ENCODE data around the gene RBM17. TPM values are rescaled to one million over a fixed set of nuclear protein-coding genes. Genes with fewer than 3 reads are reported as not detected.

RBM17 gene, protein sequence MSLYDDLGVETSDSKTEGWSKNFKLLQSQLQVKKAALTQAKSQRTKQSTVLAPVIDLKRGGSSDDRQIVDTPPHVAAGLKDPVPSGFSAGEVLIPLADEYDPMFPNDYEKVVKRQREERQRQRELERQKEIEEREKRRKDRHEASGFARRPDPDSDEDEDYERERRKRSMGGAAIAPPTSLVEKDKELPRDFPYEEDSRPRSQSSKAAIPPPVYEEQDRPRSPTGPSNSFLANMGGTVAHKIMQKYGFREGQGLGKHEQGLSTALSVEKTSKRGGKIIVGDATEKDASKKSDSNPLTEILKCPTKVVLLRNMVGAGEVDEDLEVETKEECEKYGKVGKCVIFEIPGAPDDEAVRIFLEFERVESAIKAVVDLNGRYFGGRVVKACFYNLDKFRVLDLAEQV
- 111 to 123 TPM (median 114 TPM) in 5 replicates for total RNA-seq (2022; extraction: Qiagen RNA extraction)

DNA sequence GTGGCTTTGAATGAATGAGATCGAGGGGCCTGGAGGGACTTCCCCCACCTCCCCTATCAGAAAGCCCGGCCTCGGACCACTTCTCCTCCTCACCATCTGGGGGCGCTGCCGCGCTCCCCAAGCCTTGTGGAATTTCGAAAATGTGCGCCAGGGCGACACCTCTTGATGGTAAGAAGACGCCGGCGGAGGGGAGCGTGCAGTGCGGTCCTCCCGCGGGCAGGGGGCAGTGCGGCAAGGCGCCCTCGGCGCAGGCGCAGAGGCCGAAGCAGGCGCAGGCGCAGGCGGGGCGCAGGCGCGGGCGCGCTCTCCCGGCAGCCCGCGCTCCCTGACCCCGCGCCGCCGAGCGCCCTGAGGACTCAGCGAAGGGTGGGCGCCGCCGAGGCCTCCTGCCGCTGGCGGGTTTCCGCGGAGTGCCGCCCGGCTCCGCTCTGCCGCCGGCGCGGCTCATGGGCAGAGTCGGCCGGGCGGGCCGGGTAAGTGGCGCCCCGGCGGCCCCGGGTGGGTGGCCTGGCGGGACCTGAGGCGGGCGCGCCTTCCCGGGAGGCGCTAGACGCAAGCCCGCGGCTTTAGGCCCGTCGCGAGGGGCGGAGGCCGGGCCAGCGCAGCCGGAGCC is at the start of gene RBM17:
Gene RBM17 (plus strand): TSS at position 314 of the 613 bp plus-strand sequence. CDS start 8,032 bp downstream, outside the sequence.

DNA sequence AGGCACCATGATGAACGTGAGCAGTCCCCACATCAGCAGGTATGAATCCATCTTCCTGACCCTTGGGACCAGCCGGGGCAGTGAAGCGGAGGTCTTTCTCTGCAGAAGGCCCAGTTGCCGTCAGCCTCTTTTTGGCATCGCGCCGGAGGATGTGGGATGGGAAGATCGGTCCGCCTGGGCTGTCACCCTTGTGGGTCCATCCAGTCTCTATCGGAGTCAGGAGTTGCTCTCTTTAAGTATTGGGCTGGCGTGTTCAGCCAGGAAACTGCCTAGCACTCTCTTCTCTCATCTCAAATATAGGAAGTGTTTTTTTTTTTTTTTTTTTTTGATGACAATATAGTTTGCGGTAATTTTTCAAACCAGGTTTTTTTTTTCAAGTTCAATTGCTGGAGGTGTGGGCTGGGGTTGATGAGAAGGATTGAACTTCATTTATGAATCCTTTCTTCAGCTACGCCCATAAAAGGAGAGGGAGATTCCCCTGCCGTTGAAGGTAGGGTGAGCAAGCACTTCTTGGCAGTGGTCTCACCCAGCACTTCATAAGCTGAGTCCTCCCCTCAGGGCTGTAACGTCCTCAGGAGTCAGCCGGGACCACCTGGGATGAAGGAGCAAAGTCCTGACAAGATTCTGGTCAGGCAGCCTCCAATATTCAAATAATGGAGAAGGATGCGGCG is 26.6 kb upstream of the RBM17 start, which contains the start of gene IL2RA:
Gene IL2RA (minus strand): TSS at position 267 of the 671 bp plus-strand sequence. CDS start 216 bp downstream, at position 51.

Other genes starting within 250 kb of the RBM17 start
- gene ANKRD16, start 199.1 kb upstream of the RBM17 start, total RNA-seq (2022; extraction: Qiagen RNA extraction): 8.0 to 12.1 TPM (median 11.8 TPM) in 5 replicates
- 34.5 to 42.3 TPM (median 39.2 TPM) in 5 replicates for gene FBH1, start 198.8 kb upstream of the RBM17 start, total RNA-seq (2022; extraction: Qiagen RNA extraction)
- 2.9 to 5.0 TPM (median 3.8 TPM) in 5 replicates for gene IL15RA, start 111.5 kb upstream of the RBM17 start, total RNA-seq (2022; extraction: Qiagen RNA extraction)
- not detected in 5 replicates for gene IL2RA, start 26.7 kb upstream of the RBM17 start, total RNA-seq (2022; extraction: Qiagen RNA extraction)
- gene PFKFB3, start 113.9 kb downstream of the RBM17 start, total RNA-seq (2022; extraction: Qiagen RNA extraction): 157 to 192 TPM (median 185 TPM) in 5 replicates

Measured in A549 treated with CORT108297 at 1 μM for 4 hours (cell line).